GM12801 (cell line): Measurements from ENCODE around the gene ARF3.

Source experiments
- CTCF ChIP-seq: IDR thresholded peaks from one replicate; pipeline ENCODE4 v1.5.1; 2011; ENCODE audit warnings: control low read depth; ENCODE audit not compliant: insufficient read length; ENCODE audit errors: extremely low read depth

ARF3 gene

DNA sequence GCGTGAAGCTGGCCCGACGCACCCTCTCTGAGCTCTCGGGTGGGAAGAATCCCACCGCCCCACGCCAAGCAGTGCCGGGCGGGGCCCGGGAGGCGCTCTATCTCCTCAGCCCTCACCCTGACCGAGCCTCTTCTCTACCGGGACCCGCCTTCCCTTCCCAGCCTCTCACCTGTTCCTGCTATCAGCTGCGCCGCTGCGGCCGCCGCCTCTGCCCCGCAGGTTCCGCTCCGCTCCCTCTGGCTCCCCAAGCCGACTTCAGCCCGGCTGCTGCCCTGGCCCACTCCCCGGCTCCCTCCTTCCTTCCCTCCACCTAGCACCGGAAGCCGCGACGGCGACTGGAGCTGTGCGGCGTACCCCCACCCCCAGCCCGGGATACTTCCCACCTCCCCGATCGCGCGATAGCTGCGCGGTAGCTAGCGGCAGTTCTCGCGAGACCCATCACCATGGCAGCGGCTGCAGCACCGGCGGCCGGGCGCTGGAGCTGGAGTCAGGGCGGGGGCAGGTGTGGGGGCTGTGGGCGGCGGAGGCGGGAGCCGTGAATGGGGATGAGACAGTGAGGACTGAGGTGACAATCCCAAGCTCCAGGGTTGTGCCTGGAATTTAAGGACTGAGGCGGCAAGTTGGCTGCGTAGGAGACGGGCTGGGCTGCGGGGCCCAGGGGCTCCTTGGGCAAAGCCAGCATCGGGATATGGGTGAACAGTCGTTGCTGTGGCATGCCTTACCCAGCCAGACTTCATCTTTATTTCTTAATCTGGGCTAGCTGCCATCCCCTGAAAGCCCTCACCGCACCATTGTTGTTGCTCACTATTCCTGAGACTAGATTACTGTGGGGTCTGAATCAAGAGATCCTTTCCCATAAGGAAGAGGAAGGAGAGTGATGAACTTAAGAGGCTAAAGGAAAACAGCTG, at the start of gene ARF3:
Gene ARF3, minus strand, starts transcription at position 347 of the 908 bp plus-strand sequence. CDS start 16,392 bp downstream, outside the sequence.
- no peak for TF ChIP-seq CTCF

DNA sequence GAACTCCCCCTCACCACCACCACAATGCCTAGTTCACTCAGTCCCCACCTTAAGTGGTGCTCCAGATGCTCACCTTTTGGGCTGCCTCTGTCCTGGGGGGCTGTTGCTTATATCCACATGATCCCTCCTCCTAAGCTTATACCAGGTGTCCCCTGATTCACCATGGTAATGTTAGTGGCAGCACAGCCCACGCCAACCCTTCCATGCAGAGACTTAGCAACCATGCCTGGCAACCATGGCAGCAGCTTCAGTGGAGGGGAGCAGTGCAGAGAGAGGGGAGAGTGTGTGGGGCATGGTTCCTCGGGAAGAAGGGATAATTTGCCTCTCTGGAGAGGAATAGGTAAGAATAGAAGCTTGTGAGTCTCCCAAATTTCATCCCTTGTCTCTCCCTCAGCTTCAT, 43.1 kb upstream of the ARF3 start:
- no peak for TF ChIP-seq CTCF

GRCh38 chr12:48999371-49000131, 42.3 kb upstream of the ARF3 start, which contains the start of gene DDN:
Gene DDN, minus strand, starts transcription at chr12:48999375. Its CDS starts 88 bp downstream, at chr12:48999287.
- no peak for TF ChIP-seq CTCF

- TF ChIP-seq CTCF, result no peak
Observed at GRCh38 chr12:48998497-48999353, 41.4 kb upstream of the ARF3 start.

GRCh38 chr12:48997719-48998496, 40.6 kb upstream of the ARF3 start:
- TF ChIP-seq CTCF, result no peak

- no peak for TF ChIP-seq CTCF
Observed at GRCh38 chr12:48996794-48997718, 39.8 kb upstream of the ARF3 start.
